Measurements from ENCODE around the gene TMEM258.

Gene TMEM258

GRCh38 chr11:61752925-61753521 lies 39.4 kb downstream of the TMEM258 start (continued):
- TF ChIP-seq PRDM2 (tag by site-specific recombination; IDR thresholded peaks at IDR 0.05; ENCODE audit: borderline replicate concordance) (no peak), ZNF112 (tag by site-specific recombination; IDR thresholded peaks at IDR 0.05) (no peak), GLIS1 (tag by site-specific recombination; IDR thresholded peaks at IDR 0.05) (peak; percentile 39; the same call in 1 of the 2 replicates)
- TF ChIP-seq, protein P1, sequence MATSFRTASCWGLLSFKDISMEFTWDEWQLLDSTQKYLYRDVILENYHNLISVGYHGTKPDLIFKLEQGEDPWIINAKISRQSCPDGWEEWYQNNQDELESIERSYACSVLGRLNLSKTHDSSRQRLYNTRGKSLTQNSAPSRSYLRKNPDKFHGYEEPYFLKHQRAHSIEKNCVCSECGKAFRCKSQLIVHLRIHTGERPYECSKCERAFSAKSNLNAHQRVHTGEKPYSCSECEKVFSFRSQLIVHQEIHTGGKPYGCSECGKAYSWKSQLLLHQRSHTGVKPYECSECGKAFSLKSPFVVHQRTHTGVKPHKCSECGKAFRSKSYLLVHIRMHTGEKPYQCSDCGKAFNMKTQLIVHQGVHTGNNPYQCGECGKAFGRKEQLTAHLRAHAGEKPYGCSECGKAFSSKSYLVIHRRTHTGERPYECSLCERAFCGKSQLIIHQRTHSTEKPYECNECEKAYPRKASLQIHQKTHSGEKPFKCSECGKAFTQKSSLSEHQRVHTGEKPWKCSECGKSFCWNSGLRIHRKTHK (tag by site-specific recombination; IDR thresholded peaks at IDR 0.05) = no peak
- TF ChIP-seq, protein P2, sequence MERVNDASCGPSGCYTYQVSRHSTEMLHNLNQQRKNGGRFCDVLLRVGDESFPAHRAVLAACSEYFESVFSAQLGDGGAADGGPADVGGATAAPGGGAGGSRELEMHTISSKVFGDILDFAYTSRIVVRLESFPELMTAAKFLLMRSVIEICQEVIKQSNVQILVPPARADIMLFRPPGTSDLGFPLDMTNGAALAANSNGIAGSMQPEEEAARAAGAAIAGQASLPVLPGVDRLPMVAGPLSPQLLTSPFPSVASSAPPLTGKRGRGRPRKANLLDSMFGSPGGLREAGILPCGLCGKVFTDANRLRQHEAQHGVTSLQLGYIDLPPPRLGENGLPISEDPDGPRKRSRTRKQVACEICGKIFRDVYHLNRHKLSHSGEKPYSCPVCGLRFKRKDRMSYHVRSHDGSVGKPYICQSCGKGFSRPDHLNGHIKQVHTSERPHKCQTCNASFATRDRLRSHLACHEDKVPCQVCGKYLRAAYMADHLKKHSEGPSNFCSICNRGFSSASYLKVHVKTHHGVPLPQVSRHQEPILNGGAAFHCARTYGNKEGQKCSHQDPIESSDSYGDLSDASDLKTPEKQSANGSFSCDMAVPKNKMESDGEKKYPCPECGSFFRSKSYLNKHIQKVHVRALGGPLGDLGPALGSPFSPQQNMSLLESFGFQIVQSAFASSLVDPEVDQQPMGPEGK (tag by site-specific recombination; IDR thresholded peaks at IDR 0.05) = no peak
- TF ChIP-seq, protein P3, sequence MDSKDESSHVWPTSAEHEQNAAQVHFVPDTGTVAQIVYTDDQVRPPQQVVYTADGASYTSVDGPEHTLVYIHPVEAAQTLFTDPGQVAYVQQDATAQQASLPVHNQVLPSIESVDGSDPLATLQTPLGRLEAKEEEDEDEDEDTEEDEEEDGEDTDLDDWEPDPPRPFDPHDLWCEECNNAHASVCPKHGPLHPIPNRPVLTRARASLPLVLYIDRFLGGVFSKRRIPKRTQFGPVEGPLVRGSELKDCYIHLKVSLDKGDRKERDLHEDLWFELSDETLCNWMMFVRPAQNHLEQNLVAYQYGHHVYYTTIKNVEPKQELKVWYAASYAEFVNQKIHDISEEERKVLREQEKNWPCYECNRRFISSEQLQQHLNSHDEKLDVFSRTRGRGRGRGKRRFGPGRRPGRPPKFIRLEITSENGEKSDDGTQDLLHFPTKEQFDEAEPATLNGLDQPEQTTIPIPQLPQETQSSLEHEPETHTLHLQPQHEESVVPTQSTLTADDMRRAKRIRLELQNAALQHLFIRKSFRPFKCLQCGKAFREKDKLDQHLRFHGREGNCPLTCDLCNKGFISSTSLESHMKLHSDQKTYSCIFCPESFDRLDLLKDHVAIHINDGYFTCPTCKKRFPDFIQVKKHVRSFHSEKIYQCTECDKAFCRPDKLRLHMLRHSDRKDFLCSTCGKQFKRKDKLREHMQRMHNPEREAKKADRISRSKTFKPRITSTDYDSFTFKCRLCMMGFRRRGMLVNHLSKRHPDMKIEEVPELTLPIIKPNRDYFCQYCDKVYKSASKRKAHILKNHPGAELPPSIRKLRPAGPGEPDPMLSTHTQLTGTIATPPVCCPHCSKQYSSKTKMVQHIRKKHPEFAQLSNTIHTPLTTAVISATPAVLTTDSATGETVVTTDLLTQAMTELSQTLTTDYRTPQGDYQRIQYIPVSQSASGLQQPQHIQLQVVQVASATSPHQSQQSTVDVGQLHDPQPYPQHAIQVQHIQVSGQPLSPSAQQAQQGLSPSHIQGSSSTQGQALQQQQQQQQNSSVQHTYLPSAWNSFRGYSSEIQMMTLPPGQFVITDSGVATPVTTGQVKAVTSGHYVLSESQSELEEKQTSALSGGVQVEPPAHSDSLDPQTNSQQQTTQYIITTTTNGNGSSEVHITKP (tag by site-specific recombination; IDR thresholded peaks at IDR 0.05) = peak; percentile 45

- no peaks in the 10 kb centered on the region; the same call in 1 of the 2 replicates for H3K4me1 ChIP-seq (ENCODE audit: control insufficient read depth, insufficient read depth, low read length)
- POLR2A ChIA-PET = interaction anchor here (1.1 kb wide), 1 partner anchor 27 kb away, joined by 3 read pairs; no protein-coding TSS in a partner anchor
- no peak for TF ChIP-seq ZNF768 (tag by site-specific recombination; IDR thresholded peaks at IDR 0.05)
- TF ChIP-seq, protein P4, sequence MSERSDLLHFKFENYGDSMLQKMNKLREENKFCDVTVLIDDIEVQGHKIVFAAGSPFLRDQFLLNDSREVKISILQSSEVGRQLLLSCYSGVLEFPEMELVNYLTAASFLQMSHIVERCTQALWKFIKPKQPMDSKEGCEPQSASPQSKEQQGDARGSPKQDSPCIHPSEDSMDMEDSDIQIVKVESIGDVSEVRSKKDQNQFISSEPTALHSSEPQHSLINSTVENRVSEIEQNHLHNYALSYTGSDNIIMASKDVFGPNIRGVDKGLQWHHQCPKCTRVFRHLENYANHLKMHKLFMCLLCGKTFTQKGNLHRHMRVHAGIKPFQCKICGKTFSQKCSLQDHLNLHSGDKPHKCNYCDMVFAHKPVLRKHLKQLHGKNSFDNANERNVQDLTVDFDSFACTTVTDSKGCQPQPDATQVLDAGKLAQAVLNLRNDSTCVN (tag by site-specific recombination; optimal IDR thresholded peaks at IDR 0.05) = peak; percentile 37
- peak; percentile 42; the same call in 1 of the 2 replicates for TF ChIP-seq ZBTB48 (tag by site-specific recombination; IDR thresholded peaks at IDR 0.05)
- TF ChIP-seq ZFHX2 (tag by site-specific recombination; conservative IDR thresholded peaks at IDR 0.05) = peak; percentile 60
- no peak for TF ChIP-seq KLF7 (tag by site-specific recombination; IDR thresholded peaks at IDR 0.05; ENCODE audit: borderline replicate concordance)
- TF ChIP-seq, protein P2 (tag by site-specific recombination; IDR thresholded peaks at IDR 0.05) = 0 out of 2 replicates have a peak, but pooled peaks have one; percentile 15
- no peak for TF ChIP-seq ZNF658 (tag by site-specific recombination; IDR thresholded peaks at IDR 0.05)
- TF ChIP-seq ZIC2 (tag by site-specific recombination; IDR thresholded peaks at IDR 0.05) = 0 out of 2 replicates have a peak, but pooled peaks have one; percentile 6
- no peak for TF ChIP-seq ZNF157 (tag by site-specific recombination; IDR thresholded peaks at IDR 0.05)
- no peak for TF ChIP-seq ZNF350 (tag by site-specific recombination; IDR thresholded peaks at IDR 0.05)
- TF ChIP-seq HOXA7 (CRISPR knock-in tag; IDR thresholded peaks at IDR 0.05; ENCODE audit: borderline replicate concordance) = no peak
Measured at GRCh38 chr11:61752117-61752924, 40.1 kb downstream of the TMEM258 start, which contains the start of gene MYRF. Gene MYRF (plus strand): TSS chr11:61752636. CDS start chr11:61752745, 109 bp downstream.

More at GRCh38 chr11:61752117-61752924, 40.1 kb downstream of the TMEM258 start, which contains the start of gene MYRF:
- CTCF ChIA-PET = interaction anchor here (0.7 to 6.7 kb wide), 9 partner anchors 14 to 364 kb away, joined by 3 to 118 read pairs (median 6); partner anchors contain the start of genes FEN1 and TMEM258
- H3K27ac ChIP-seq (ENCODE audit: extremely low read depth, low read depth, low read length) = no peak within 1 kb of the TSS
- no peaks in the 10 kb centered on the region for H3K9me3 ChIP-seq (ENCODE audit: control insufficient read depth, insufficient read depth, low read depth, low read length)
- peak within 1 kb of the TSS; percentile 34 for H3K4me3 ChIP-seq (ENCODE audit: low read depth, low read length)
- H3K36me3 ChIP-seq (ENCODE audit: control insufficient read depth in 2 of 2, insufficient read depth in 1 of 2, low read length in 2 of 2) = no peaks in the 10 kb centered on the region

All from HEK293 (cell line).